Measurements from ENCODE around the gene PIP4K2C. TPM values are rescaled to one million over a fixed set of nuclear protein-coding genes. Genes with fewer than 3 reads are reported as not detected.

The PIP4K2C gene
- total RNA-seq, 2 donors from 2014 or later = 25.9 to 35.7 TPM

- Mint-ChIP-seq H3K36me3 (no peaks in the 10 kb centered on the region), H3K27ac (peak overlapping the region in 1 of 2 donors; percentile 7), H3K27me3 (peaks cover 64 to 80% of the 10 kb centered on the region in 2 donors), H3K4me3 (peak overlapping the region; percentile 48), H3K9me3 (no peaks in the 10 kb centered on the region), H3K4me1 (ENCODE audit: low read depth in 2 of 2) (peaks cover 18 to 20% of the 10 kb centered on the region in 2 donors)
- ATAC-seq = peak; percentile 74 to 83
- no peak for DNase-seq (ENCODE audit: low spot score)
Observed at GRCh38 chr12:57621497-57622292, 30.7 kb downstream of the PIP4K2C start.

GRCh38 chr12:57622293-57623245 is 31.6 kb downstream of the PIP4K2C start:
- Mint-ChIP-seq H3K27me3 (peaks cover 69 to 83% of the 10 kb centered on the region in 2 donors), H3K9me3 (no peaks in the 10 kb centered on the region), H3K4me1 (ENCODE audit: low read depth in 2 of 2) (peaks cover 18 to 20% of the 10 kb centered on the region in 2 donors), H3K27ac (peak overlapping the region in 1 of 2 donors; percentile 7), H3K4me3 (peak overlapping the region; percentile 48), H3K36me3 (no peaks in the 10 kb centered on the region)
- DNase-seq (ENCODE audit: low spot score) (no peak), ATAC-seq (no peak)

- H3K27ac Mint-ChIP-seq = no peak overlapping the region
Observed at GRCh38 chr12:57623385-57623784, 32.4 kb downstream of the PIP4K2C start.

GRCh38 chr12:57623811-57624390 is 32.9 kb downstream of the PIP4K2C start:
- no peaks in the 10 kb centered on the region for H3K9me3 Mint-ChIP-seq
- DNase-seq (ENCODE audit: low spot score) (no peak), ATAC-seq (no peak)
- no peaks in the 10 kb centered on the region for H3K36me3 Mint-ChIP-seq
- H3K4me1 Mint-ChIP-seq (ENCODE audit: low read depth in 2 of 2) = peaks cover 20 to 24% of the 10 kb centered on the region in 2 donors
- H3K27ac Mint-ChIP-seq = no peak overlapping the region
- no peak overlapping the region for H3K4me3 Mint-ChIP-seq
- H3K27me3 Mint-ChIP-seq = peaks cover 75% of the 10 kb centered on the region in 2 donors

More at GRCh38 chr12:57623385-57623784, 32.4 kb downstream of the PIP4K2C start:
- DNase-seq (ENCODE audit: low spot score) (no peak), ATAC-seq (no peak)
- H3K9me3 Mint-ChIP-seq = no peaks in the 10 kb centered on the region
- peaks cover 20 to 24% of the 10 kb centered on the region in 2 donors for H3K4me1 Mint-ChIP-seq (ENCODE audit: low read depth in 2 of 2)
- no peaks in the 10 kb centered on the region for H3K36me3 Mint-ChIP-seq
- H3K27me3 Mint-ChIP-seq = peaks cover 72 to 78% of the 10 kb centered on the region in 2 donors
- H3K4me3 Mint-ChIP-seq = no peak overlapping the region

- H3K27ac Mint-ChIP-seq = no peak overlapping the region
- H3K4me3 Mint-ChIP-seq = no peak overlapping the region
Observed at GRCh38 chr12:57624441-57625220, 33.6 kb downstream of the PIP4K2C start.

GRCh38 chr12:57625261-57626032 is 34.5 kb downstream of the PIP4K2C start:
- no peak overlapping the region for H3K27ac Mint-ChIP-seq
- H3K36me3 Mint-ChIP-seq = no peaks in the 10 kb centered on the region
- DNase-seq (ENCODE audit: low spot score) (no peak), ATAC-seq (no peak)
- H3K4me3 Mint-ChIP-seq = no peak overlapping the region
- no peaks in the 10 kb centered on the region for H3K9me3 Mint-ChIP-seq
- H3K4me1 Mint-ChIP-seq (ENCODE audit: low read depth in 2 of 2) = peaks cover 17 to 21% of the 10 kb centered on the region in 2 donors
- H3K27me3 Mint-ChIP-seq = peaks cover 72 to 74% of the 10 kb centered on the region in 2 donors

More at GRCh38 chr12:57624441-57625220, 33.6 kb downstream of the PIP4K2C start:
- no peak for ATAC-seq
- Mint-ChIP-seq H3K9me3 (no peaks in the 10 kb centered on the region), H3K36me3 (no peaks in the 10 kb centered on the region), H3K4me1 (ENCODE audit: low read depth in 2 of 2) (peaks cover 20 to 24% of the 10 kb centered on the region in 2 donors), H3K27me3 (peaks cover 75% of the 10 kb centered on the region in 2 donors)
- DNase-seq (ENCODE audit: low spot score) = no peak

- Mint-ChIP-seq H3K9me3 (no peaks in the 10 kb centered on the region), H3K4me3 (no peak overlapping the region), H3K27ac (no peak overlapping the region), H3K4me1 (ENCODE audit: low read depth in 2 of 2) (peaks cover 8 to 13% of the 10 kb centered on the region in 2 donors), H3K27me3 (peaks cover 65 to 70% of the 10 kb centered on the region in 2 donors), H3K36me3 (no peaks in the 10 kb centered on the region)
- DNase-seq (ENCODE audit: low spot score) = no peak
- no peak for ATAC-seq
Observed at GRCh38 chr12:57626111-57626920, 35.3 kb downstream of the PIP4K2C start.

GRCh38 chr12:57626921-57627445 is 36.0 kb downstream of the PIP4K2C start:
- Mint-ChIP-seq H3K4me3 (no peak overlapping the region), H3K9me3 (no peaks in the 10 kb centered on the region), H3K4me1 (ENCODE audit: low read depth in 2 of 2) (peaks cover 5 to 10% of the 10 kb centered on the region in 2 donors), H3K27me3 (peaks cover 66 to 68% of the 10 kb centered on the region in 2 donors), H3K27ac (no peak overlapping the region), H3K36me3 (no peaks in the 10 kb centered on the region)
- DNase-seq (ENCODE audit: low spot score) = no peak
- ATAC-seq = no peak

GRCh38 chr12:57627501-57628279 is 36.7 kb downstream of the PIP4K2C start:
- no peak for DNase-seq (ENCODE audit: low spot score)
- Mint-ChIP-seq H3K4me1 (ENCODE audit: low read depth in 2 of 2) (peaks cover 5 to 8% of the 10 kb centered on the region in 2 donors), H3K4me3 (no peak overlapping the region), H3K27me3 (peaks cover 64 to 65% of the 10 kb centered on the region in 2 donors), H3K27ac (no peak overlapping the region), H3K36me3 (no peaks in the 10 kb centered on the region), H3K9me3 (no peaks in the 10 kb centered on the region)
- peak; percentile 39 to 41 for ATAC-seq

- Mint-ChIP-seq H3K27ac (no peak overlapping the region), H3K4me3 (no peak overlapping the region), H3K4me1 (ENCODE audit: low read depth in 2 of 2) (peaks cover 8 to 13% of the 10 kb centered on the region in 2 donors), H3K36me3 (no peaks in the 10 kb centered on the region), H3K27me3 (peaks cover 56 to 59% of the 10 kb centered on the region in 2 donors), H3K9me3 (no peaks in the 10 kb centered on the region)
- DNase-seq (ENCODE audit: low spot score) = no peak
- ATAC-seq = no peak
Observed at GRCh38 chr12:57628280-57629191, 37.5 kb downstream of the PIP4K2C start.

Measured in natural killer cell treated with Interleukin-12 subunit alpha and Interleukin-12 subunit beta and Interleukin-15 and Interleukin-18, amount 100 ng/mL, for 72 hours (primary cell).